HepG2 (cell line): Measurements from ENCODE around the gene EWSR1. TPM values are rescaled to one million over a fixed set of nuclear protein-coding genes. Genes with fewer than 3 reads are reported as not detected.

Experiments used
- ATF5 ChIP-seq: sonication (generic); formaldehyde crosslinking; IDR thresholded peaks from 2 replicates; pipeline ENCODE4 v1.4.0; 2020; ENCODE audit warnings: mild to moderate bottlenecking, low read depth, missing genetic modification reagents
- ATF6 ChIP-seq: sonication (generic); formaldehyde crosslinking; conservative IDR thresholded peaks from 2 replicates; pipeline ENCODE4 v1.4.0; 2020; ENCODE audit warnings: missing genetic modification reagents
- IKZF5 ChIP-seq: IDR thresholded peaks from 2 replicates; pipeline ENCODE4 v1.6.1; 2018; ENCODE audit warnings: missing genetic modification reagents, mild to moderate bottlenecking, missing compliant biosample characterization
- SETDB1 ChIP-seq: sonication (generic); formaldehyde crosslinking; IDR thresholded peaks from 2 replicates; pipeline ENCODE4 v1.5.1; 2020; ENCODE audit warnings: missing genetic modification reagents, mild to moderate bottlenecking, borderline replicate concordance
- SKI ChIP-seq: fragments of 450-650 bp; IDR thresholded peaks from one replicate; pipeline ENCODE4 v1.6.1; 2018; ENCODE audit warnings: mild to moderate bottlenecking; ENCODE audit not compliant: partially characterized antibody
- SMC3 ChIP-seq: IDR thresholded peaks from 2 replicates; pipeline ENCODE4 v1.6.1; 2011; ENCODE audit warnings: low read length, improper control_type of control experiment
- SPEN ChIP-seq: sonication (generic); formaldehyde crosslinking; IDR thresholded peaks from 2 replicates; pipeline ENCODE4 v1.5.1; 2020; ENCODE audit warnings: low read depth, mild to moderate bottlenecking, missing genetic modification reagents
- STAT6 ChIP-seq: sonication (generic); formaldehyde crosslinking; IDR thresholded peaks from 2 replicates; pipeline ENCODE4 v1.4.0; 2020; ENCODE audit warnings: missing genetic modification reagents, mild to moderate bottlenecking, borderline replicate concordance
- TERF1 ChIP-seq: sonication (generic); formaldehyde crosslinking; IDR thresholded peaks from 2 replicates; pipeline ENCODE4 v1.8.0; 2022; ENCODE audit warnings: mild to moderate bottlenecking, missing genetic modification reagents, moderate library complexity
- TRAFD1 ChIP-seq: sonication (generic); formaldehyde crosslinking; IDR thresholded peaks from 2 replicates; pipeline ENCODE4 v1.5.1; 2020; ENCODE audit warnings: missing genetic modification reagents, mild to moderate bottlenecking, borderline replicate concordance
- ZBTB21 ChIP-seq: sonication (generic); formaldehyde crosslinking; IDR thresholded peaks from 2 replicates; pipeline ENCODE4 v1.4.0; 2020; ENCODE audit warnings: missing genetic modification reagents
- ZC3H13 ChIP-seq: sonication (generic); formaldehyde crosslinking; IDR thresholded peaks from 2 replicates; pipeline ENCODE4 v1.8.1; 2023; ENCODE audit warnings: mild to moderate bottlenecking, missing genetic modification reagents, moderate library complexity
- ZNF253 ChIP-seq: sonication (generic); formaldehyde crosslinking; IDR thresholded peaks from 2 replicates; pipeline ENCODE4 v1.8.0; 2022; ENCODE audit warnings: mild to moderate bottlenecking, missing genetic modification reagents, borderline replicate concordance
- ZNF749 ChIP-seq: sonication (generic); formaldehyde crosslinking; IDR thresholded peaks from 2 replicates; pipeline ENCODE4 v1.8.0; 2022; ENCODE audit warnings: mild to moderate bottlenecking, missing genetic modification reagents, moderate library complexity, borderline replicate concordance
- ZNF768 ChIP-seq: sonication (generic); formaldehyde crosslinking; IDR thresholded peaks from 2 replicates; pipeline ENCODE4 v1.4.0; 2020; ENCODE audit warnings: missing genetic modification reagents
- ZNF800 ChIP-seq: sonication (generic); formaldehyde crosslinking; IDR thresholded peaks from 2 replicates; pipeline ENCODE4 v1.4.0; 2020; ENCODE audit warnings: missing genetic modification reagents
- polyA plus RNA-seq, 8 experiments: library from polyadenylated mRNA; depleted of rRNA in 3 of 8; stranded (reverse) in 7 of 8; unstranded in 1 of 8; fragments of >200 nt; fragmentation: Illumina TruSeq in 4 of 8; extraction: Trizol in 4 of 8; gene quantifications; 2 replicates each; pipeline versions ENCODE4 v1.2.1 to v1.2.3, GENCODE V29; 2011 to 2016; ENCODE audit warnings: low read depth in 4 of 8, missing spikeins in 1 of 8, mixed read lengths in 1 of 8; ENCODE audit not compliant: insufficient read depth in 1 of 8
- total RNA-seq, 5 experiments: library from RNA; depleted of rRNA; stranded (reverse); fragments of >200 nt; fragmentation: Illumina TruSeq; extraction: Trizol; gene quantifications; 2 replicates each; pipeline ENCODE4 v1.2.3, GENCODE V29; 2016; ENCODE audit warnings: low read depth in 1 of 5

Gene EWSR1
- total and polyA plus RNA-seq, 2 of the 13 experiments (the other 11 are each of a cell fraction or from before 2014, with no cell fraction given) = 211 to 326 TPM

- TF ChIP-seq ATF6 (no peak), SETDB1 (CRISPR knock-in tag) (no peak), ZBTB21 (CRISPR knock-in tag) (no peak), SMC3 (no peak), STAT6 (CRISPR knock-in tag) (no peak), ATF5 (no peak), SKI (peak; percentile 18), ZNF749 (no peak), ZNF800 (CRISPR knock-in tag) (peak; percentile 7; the same call in 1 of the 2 replicates), SPEN (CRISPR knock-in tag) (no peak), ZC3H13 (CRISPR knock-in tag) (no peak), TRAFD1 (CRISPR knock-in tag) (no peak), TERF1 (CRISPR knock-in tag) (0 out of 2 replicates have a peak, but pooled peaks have one; percentile 6), ZNF768 (CRISPR knock-in tag) (0 out of 2 replicates have a peak, but pooled peaks have one; percentile 23), IKZF5 (CRISPR knock-in tag) (no peak), ZNF253 (CRISPR knock-in tag) (no peak)
These were observed 47.4 kb downstream of the EWSR1 start, which contains the start of gene RASL10A (continued) for GRCh38 chr22:29315286-29316140.
